HG03460 (cell line): ENCODE results near the gene OIP5.
"Not testable (repeated sequence)": the region's sequence is repeated elsewhere in the genome, so short reads cannot be mapped to it uniquely, and the experiment has no call there.

ENCODE experiments used
- ATAC-seq: cut with Tn5 transposase; IDR thresholded peaks from one replicate; pipeline ENCODE4 v1.9.1; 2021; ENCODE audit not compliant: unreplicated experiment

The OIP5 gene

DNA sequence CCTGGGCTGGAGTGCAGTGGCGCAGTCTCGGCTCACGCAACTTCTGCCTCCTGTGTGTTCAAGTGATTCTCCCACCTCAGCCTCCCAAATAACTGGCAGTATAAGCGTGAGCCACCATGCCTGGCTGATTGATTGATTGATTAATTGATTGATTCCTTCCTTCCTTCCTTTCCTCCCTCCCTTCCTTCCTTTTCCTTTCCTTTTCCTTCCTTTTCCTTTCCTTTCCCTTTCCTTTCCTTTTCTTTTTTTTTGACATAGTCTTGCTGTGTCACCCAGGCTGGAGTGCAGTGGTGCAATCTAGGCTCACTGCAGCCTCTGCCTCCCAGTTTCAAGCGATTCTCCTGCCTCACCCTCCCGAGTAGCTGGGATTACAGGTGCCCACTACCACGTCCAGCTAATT, 71.5 kb downstream of the OIP5 start:
- not testable (repeated sequence) for ATAC-seq

DNA sequence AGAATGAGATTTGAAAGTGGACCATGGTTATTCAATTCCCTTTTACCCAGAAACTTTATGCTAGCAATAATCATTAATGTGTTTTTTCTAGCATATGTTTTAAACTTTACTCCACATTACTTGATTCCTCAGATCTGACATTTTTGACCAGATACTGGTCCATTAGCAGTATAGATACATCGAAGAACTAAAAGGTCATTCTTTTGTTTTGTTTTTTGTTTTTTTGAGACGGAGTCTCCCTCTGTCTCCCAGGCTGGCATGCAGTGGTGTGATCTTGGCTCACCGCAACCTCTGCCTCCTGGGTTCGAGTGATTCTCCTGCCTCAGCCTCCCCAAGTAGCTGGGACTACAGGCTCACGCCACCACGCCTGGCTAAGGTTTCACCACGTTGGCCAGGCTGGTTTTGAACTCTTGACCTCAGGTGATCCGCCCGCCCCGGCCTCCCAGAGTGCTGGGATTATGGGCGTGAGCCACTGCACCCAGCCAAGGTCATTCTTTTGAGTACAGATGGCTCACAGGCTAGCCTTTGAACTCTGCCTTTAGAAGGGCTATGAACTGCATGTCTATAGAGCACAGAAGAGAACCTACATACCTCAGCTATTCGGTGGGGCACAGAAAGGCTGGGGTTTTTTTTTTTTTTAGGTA, 72.7 kb downstream of the OIP5 start:
- no peak for ATAC-seq
